HCT116 (cell line): ENCODE data around the gene SPHKAP. TPM values are rescaled to one million over a fixed set of nuclear protein-coding genes. Genes with fewer than 3 reads are reported as not detected.

ENCODE experiments used
- ATAC-seq: fragments of 200-7000 bp; cut with Tn5 transposase; 2 replicates; pipeline ENCODE4 v1.9.1; 2020; ENCODE audit warnings: mild to moderate bottlenecking, moderate library complexity
- BruUV-seq: library from RNA; stranded (reverse); fragments of 400-500 nt; replicated peaks from 2 replicates; lab custom pipeline; 2021; lab: Mats Ljungman, UMichigan
- CTCF ChIA-PET: fragments of 300-600 bp; sonication (Branson Sonifier 250); formaldehyde crosslinking; loops from one replicate; lab custom pipeline; 2021; ENCODE audit warnings: antibody characterized with exemption; lab: Charles Lee
- POLR2A ChIA-PET: fragments of 300-600, 350-600 bp; sonication (Branson Sonifier 250); formaldehyde crosslinking; loops from one replicate; lab custom pipeline; 2021; ENCODE audit warnings: antibody characterized with exemption; lab: Charles Lee
- RAD21 ChIA-PET, 2 experiments: fragments of 300-600 bp; sonication (Branson Sonifier 250); formaldehyde crosslinking; loops; one replicate each; lab custom pipeline; 2023; ENCODE audit warnings: low total read pairs in 2 of 2; ENCODE audit not compliant: uncharacterized antibody in 2 of 2, unreplicated experiment in 2 of 2, low non-redundant PET in 1 of 2; lab: Charles Lee
- DNase-seq: peaks from one replicate; pipeline ENCODE4 v3.0.0-alpha.2; 2010; ENCODE audit warnings: low read depth, low spot score
- H2AFZ ChIP-seq: fragments of 200-600 bp; shearing (Covaris generic), sonication (generic); 2 replicates; pipeline ENCODE4 v1.6.1; 2017; ENCODE audit warnings: low read depth, mixed run types, mixed read lengths, antibody characterized with exemption, low read length; ENCODE audit not compliant: poor library complexity, severe bottlenecking
- H3K27ac ChIP-seq: 2 replicates; pipeline ENCODE4 v1.5.1; 2012; ENCODE audit warnings: low read depth, low read length
- H3K27me3 ChIP-seq: fragments of 200-600 bp; sonication (generic); 2 replicates; pipeline ENCODE4 v1.6.1; 2016; ENCODE audit warnings: mixed run types, low read length, mixed read lengths; ENCODE audit not compliant: insufficient read depth
- H3K36me3 ChIP-seq, 2 experiments: fragments of 200-500 bp in 1 of 2; fragments of 200-600 bp in 1 of 2; sonication (Bioruptor generic) in 1 of 2; sonication (generic) in 1 of 2; 2 replicates each; pipeline versions ENCODE4 v1.5.1 to v1.6.1; 2014 to 2016; ENCODE audit warnings: low read length in 2 of 2, inconsistent platforms in 1 of 2, mixed read lengths in 1 of 2, mixed run types in 1 of 2; ENCODE audit not compliant: insufficient read depth in 2 of 2, control insufficient read depth in 1 of 2
- H3K4me1 ChIP-seq, 2 experiments: fragments of 200-600 bp in 1 of 2; sonication (generic) in 1 of 2; 2 replicates each; pipeline versions ENCODE4 v1.5.1 to v1.6.1; 2012 to 2017; ENCODE audit warnings: low read length in 2 of 2, inconsistent platforms in 1 of 2, mild to moderate bottlenecking in 1 of 2, mixed read lengths in 1 of 2, mixed run types in 1 of 2, moderate library complexity in 1 of 2; ENCODE audit not compliant: insufficient read depth in 2 of 2, control insufficient read depth in 1 of 2
- H3K4me2 ChIP-seq: fragments of 200-600 bp; sonication (generic); 2 replicates; pipeline ENCODE4 v1.6.1; 2017; ENCODE audit warnings: mixed run types, low read length, mixed read lengths
- H3K4me3 ChIP-seq, 2 experiments: fragments of 200-600 bp in 1 of 2; sonication (generic) in 1 of 2; replicated peaks in 1 of 2; 2 replicates each; pipeline ENCODE4 v1.5.1; 2011 to 2016; ENCODE audit warnings: low read length in 2 of 2, control low read depth in 1 of 2, low read depth in 1 of 2, mild to moderate bottlenecking in 1 of 2, mixed read lengths in 1 of 2, mixed run types in 1 of 2
- H3K79me2 ChIP-seq: fragments of 200-600 bp; sonication (generic); 2 replicates; pipeline ENCODE4 v1.6.1; 2017; ENCODE audit warnings: mild to moderate bottlenecking, mixed run types, low read length, moderate library complexity, mixed read lengths; ENCODE audit not compliant: insufficient read depth
- H3K9ac ChIP-seq: fragments of 200-600 bp; sonication (generic); 2 replicates; pipeline ENCODE4 v1.6.1; 2016; ENCODE audit warnings: low read length, mixed read lengths
- H3K9me2 ChIP-seq: fragments of 200-600 bp; sonication (generic), shearing (Covaris generic); 2 replicates; pipeline ENCODE4 v1.6.1; 2017; ENCODE audit warnings: mixed run types, mild to moderate bottlenecking, moderate library complexity; ENCODE audit not compliant: insufficient read depth
- H3K9me3 ChIP-seq, 2 experiments: fragments of 200-500 bp in 1 of 2; fragments of 200-600 bp in 1 of 2; sonication (Bioruptor generic) in 1 of 2; sonication (generic) in 1 of 2; 2 replicates each; pipeline ENCODE4 v1.6.1; 2014 to 2017; ENCODE audit warnings: low read length in 2 of 2, mixed read lengths in 2 of 2, inconsistent platforms in 1 of 2, low read depth in 1 of 2, mild to moderate bottlenecking in 1 of 2, mixed run types in 1 of 2, moderate library complexity in 1 of 2; ENCODE audit not compliant: control insufficient read depth in 1 of 2, insufficient read depth in 1 of 2
- H4K20me1 ChIP-seq: fragments of 200-600 bp; sonication (generic), shearing (Covaris generic); 2 replicates; pipeline ENCODE4 v1.6.1; 2017; ENCODE audit warnings: mixed run types, mild to moderate bottlenecking, moderate library complexity; ENCODE audit not compliant: insufficient read depth
- CBX3 ChIP-seq: IDR thresholded peaks from 2 replicates; pipeline ENCODE4 v1.6.1; 2012; ENCODE audit warnings: low read depth
- CEBPB ChIP-seq: IDR thresholded peaks from 2 replicates; pipeline ENCODE4 v1.6.1; 2012; ENCODE audit warnings: low read depth
- EZH2phosphoT487 ChIP-seq: fragments of 200-600 bp; IDR thresholded peaks from 2 replicates; pipeline ENCODE4 v1.6.1; 2018; ENCODE audit warnings: antibody characterized with exemption, borderline replicate concordance
- POLR2A ChIP-seq: IDR thresholded peaks from 2 replicates; pipeline ENCODE4 v1.7.0; 2011; ENCODE audit warnings: borderline replicate concordance; ENCODE audit not compliant: insufficient read depth, insufficient read length; ENCODE audit errors: extremely low read depth
- POLR2AphosphoS5 ChIP-seq: IDR thresholded peaks from 2 replicates; pipeline ENCODE4 v1.6.1; 2011; ENCODE audit warnings: mild to moderate bottlenecking, low read depth, low read length, moderate library complexity
- RAD21 ChIP-seq: IDR thresholded peaks from 2 replicates; pipeline ENCODE4 v1.6.1; 2012; ENCODE audit warnings: low read depth, mild to moderate bottlenecking
- SIN3A ChIP-seq: IDR thresholded peaks from 2 replicates; pipeline ENCODE4 v1.6.1; 2012; ENCODE audit warnings: low read depth
- ZNF274 ChIP-seq: fragments of 200-500 bp; sonication (Bioruptor generic); IDR thresholded peaks from 2 replicates; pipeline ENCODE4 v1.6.1; 2014; ENCODE audit warnings: mild to moderate bottlenecking, low read depth, low read length, inconsistent platforms
- intact Hi-C: fragments of 100-400 bp; cut with micrococcal nuclease; formaldehyde crosslinking; loops from 2 replicates; pipeline ENCODE4 v1.10.0; 2022
- total RNA-seq: library from RNA; stranded (reverse); gene quantifications from one replicate; pipeline ENCODE4 v1.2.1, GENCODE V29; 2021; ENCODE audit not compliant: unreplicated experiment
- TF ChIP-seq, protein P1 (sequence below), 3 experiments: fragments of 200-600 bp in 1 of 3; sonication (generic) in 1 of 3; IDR thresholded peaks in 2 of 3; conservative IDR thresholded peaks in 1 of 3; 2 replicates each; pipeline ENCODE4 v1.5.1; 2012 to 2017; ENCODE audit warnings: low read depth in 2 of 3, low read length in 2 of 3, antibody characterized with exemption in 1 of 3, borderline replicate concordance in 1 of 3, control low read depth in 1 of 3, mild to moderate bottlenecking in 1 of 3, mixed read lengths in 1 of 3, mixed run types in 1 of 3, moderate library complexity in 1 of 3; ENCODE audit not compliant: insufficient read depth in 1 of 3

Gene SPHKAP
- total RNA-seq, 1 experiment from 2014 or later = not detected

DNA sequence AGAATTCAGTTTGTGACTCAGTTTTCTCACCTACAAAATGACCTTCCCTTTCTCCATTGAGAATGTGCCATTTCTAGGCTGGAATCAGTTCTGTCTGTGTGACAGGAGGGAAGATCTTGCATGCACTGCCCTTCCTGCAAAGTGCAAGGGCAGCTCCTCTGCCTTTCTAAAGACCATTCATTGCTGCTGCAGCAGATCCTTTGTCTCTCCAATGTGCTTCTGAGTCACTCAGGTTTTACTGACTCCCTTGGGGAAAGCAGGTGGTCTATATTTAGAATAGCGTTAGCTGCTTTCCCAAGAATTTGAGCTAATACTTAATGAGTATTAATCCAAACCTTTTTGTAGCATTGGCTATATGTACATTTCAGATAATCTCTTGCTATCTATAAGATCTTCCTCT is 247.6 kb downstream of the SPHKAP start (continued):
- TF ChIP-seq CEBPB = no peak
- TF ChIP-seq CBX3 = no peak
- TF ChIP-seq SIN3A = no peak
- TF ChIP-seq EZH2phosphoT487 = no peak
- TF ChIP-seq POLR2AphosphoS5 = no peak
- TF ChIP-seq POLR2A = no peak
- no peak for TF ChIP-seq ZNF274

- H3K4me2 ChIP-seq = no peak overlapping the region
- H3K4me1 ChIP-seq = no peaks in the 10 kb centered on the region
- no peaks in the 10 kb centered on the region for H3K9me3 ChIP-seq
- DNase-seq = no peak
- no peaks in the 10 kb centered on the region for H4K20me1 ChIP-seq
- POLR2A ChIA-PET = no interaction called here
- no peaks in the 10 kb centered on the region for H3K79me2 ChIP-seq
- RAD21 ChIA-PET = no interaction called here
- H3K9ac ChIP-seq = no peak overlapping the region
- H3K36me3 ChIP-seq = no peaks in the 10 kb centered on the region
- H3K27ac ChIP-seq = no peak overlapping the region
- no peaks in the 10 kb centered on the region for H3K9me2 ChIP-seq
- intact Hi-C loops = no loop called here
- TF ChIP-seq, protein P1, sequence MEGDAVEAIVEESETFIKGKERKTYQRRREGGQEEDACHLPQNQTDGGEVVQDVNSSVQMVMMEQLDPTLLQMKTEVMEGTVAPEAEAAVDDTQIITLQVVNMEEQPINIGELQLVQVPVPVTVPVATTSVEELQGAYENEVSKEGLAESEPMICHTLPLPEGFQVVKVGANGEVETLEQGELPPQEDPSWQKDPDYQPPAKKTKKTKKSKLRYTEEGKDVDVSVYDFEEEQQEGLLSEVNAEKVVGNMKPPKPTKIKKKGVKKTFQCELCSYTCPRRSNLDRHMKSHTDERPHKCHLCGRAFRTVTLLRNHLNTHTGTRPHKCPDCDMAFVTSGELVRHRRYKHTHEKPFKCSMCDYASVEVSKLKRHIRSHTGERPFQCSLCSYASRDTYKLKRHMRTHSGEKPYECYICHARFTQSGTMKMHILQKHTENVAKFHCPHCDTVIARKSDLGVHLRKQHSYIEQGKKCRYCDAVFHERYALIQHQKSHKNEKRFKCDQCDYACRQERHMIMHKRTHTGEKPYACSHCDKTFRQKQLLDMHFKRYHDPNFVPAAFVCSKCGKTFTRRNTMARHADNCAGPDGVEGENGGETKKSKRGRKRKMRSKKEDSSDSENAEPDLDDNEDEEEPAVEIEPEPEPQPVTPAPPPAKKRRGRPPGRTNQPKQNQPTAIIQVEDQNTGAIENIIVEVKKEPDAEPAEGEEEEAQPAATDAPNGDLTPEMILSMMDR (IDR thresholded peaks at IDR 0.05 in 2 of 3, conservative IDR thresholded peaks at IDR 0.05 in 1 of 3; ENCODE audit: borderline replicate concordance in 1 of 3, insufficient read depth in 1 of 3, low read depth in 2 of 3, low read length in 2 of 3) = peak in 1 of 3 experiments; percentile 33; a peak in 2 of 6 replicates
- TF ChIP-seq RAD21 (peak; percentile 49), EZH2phosphoT487 (no peak), CBX3 (no peak)
- CTCF ChIA-PET = interaction anchor here (0.7 to 1.0 kb wide), 3 partner anchors 8 to 42 kb away, joined by 3 to 4 read pairs (median 3); no protein-coding TSS in a partner anchor
- no peak overlapping the region for H3K4me3 ChIP-seq
- H3K27me3 ChIP-seq = no peaks in the 10 kb centered on the region
- BruUV-seq = no TSS peak
- H2AFZ ChIP-seq = no peak overlapping the region
- ATAC-seq = no peak; the same call in 1 of the 2 replicates
Observed at GRCh38 chr2:227932403-227932802, 249.1 kb downstream of the SPHKAP start.
